Duodenal mucosa (tissue), 2 donors: ENCODE results near the gene CDKN2AIP.
"Not testable (repeated sequence)": the region's sequence is repeated elsewhere in the genome, so short reads cannot be mapped to it uniquely, and the experiment has no call there.

ENCODE experiments used
- H3K27ac ChIP-seq: one replicate; pipeline ENCODE4 v1.7.0; 2013; ENCODE audit warnings: low read depth, low read length
- H3K27me3 ChIP-seq, 2 donors: one replicate each; pipeline ENCODE4 v1.7.0; 2013; ENCODE audit warnings: low read length in 2 of 2, control low read depth in 1 of 2; ENCODE audit not compliant: insufficient read depth in 2 of 2, control insufficient read depth in 1 of 2
- H3K36me3 ChIP-seq, 2 donors: one replicate each; pipeline ENCODE4 v1.7.0; 2013; ENCODE audit warnings: low read length in 2 of 2, control low read depth in 1 of 2; ENCODE audit not compliant: insufficient read depth in 2 of 2, control insufficient read depth in 1 of 2
- H3K4me1 ChIP-seq, 2 donors: one replicate each; pipeline ENCODE4 v1.7.0; 2013; ENCODE audit warnings: low read length in 2 of 2, control low read depth in 1 of 2; ENCODE audit not compliant: insufficient read depth in 2 of 2, control insufficient read depth in 1 of 2
- H3K4me3 ChIP-seq, 2 donors: one replicate each; pipeline ENCODE4 v1.7.0; 2013; ENCODE audit warnings: low read length in 2 of 2, low read depth in 1 of 2
- H3K9ac ChIP-seq, 2 donors: one replicate each; pipeline ENCODE4 v1.7.0; 2013; ENCODE audit warnings: low read length in 2 of 2, low read depth in 1 of 2
- H3K9me3 ChIP-seq, 2 donors: one replicate each; pipeline ENCODE4 v1.7.0; 2013; ENCODE audit warnings: low read length in 2 of 2, control low read depth in 1 of 2; ENCODE audit not compliant: control insufficient read depth in 1 of 2

Gene CDKN2AIP

DNA sequence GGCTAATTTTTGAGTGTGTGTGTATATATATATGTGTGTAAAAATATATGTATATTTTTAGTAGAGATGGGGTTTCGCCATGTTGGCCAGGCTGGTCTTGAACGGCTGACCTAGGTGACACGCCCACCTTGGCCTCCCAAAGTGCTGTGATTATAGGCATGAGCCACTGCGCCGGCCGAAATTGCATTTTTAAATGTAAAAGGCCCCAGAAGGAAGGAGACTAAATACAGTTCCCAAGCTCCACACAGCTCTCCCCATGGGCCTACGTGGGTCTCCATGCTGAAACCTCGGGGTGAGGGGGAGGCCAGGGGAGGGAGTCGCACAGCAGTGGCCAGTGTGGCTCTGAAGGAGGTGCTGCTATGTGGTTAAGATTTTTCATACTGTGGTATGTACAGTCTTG, 12.8 kb upstream of the CDKN2AIP start:
- no peaks in the 10 kb centered on the region for H3K9me3 ChIP-seq
- H3K27ac ChIP-seq: no peak overlapping the region
- no peaks in the 10 kb centered on the region for H3K36me3 ChIP-seq
- H3K9ac ChIP-seq: no peak overlapping the region
- H3K4me1 ChIP-seq: peaks cover 7 to 10% of the 10 kb centered on the region in 2 donors
- H3K4me3 ChIP-seq: no peak overlapping the region
- H3K27me3 ChIP-seq: no peaks in the 10 kb centered on the region

DNA sequence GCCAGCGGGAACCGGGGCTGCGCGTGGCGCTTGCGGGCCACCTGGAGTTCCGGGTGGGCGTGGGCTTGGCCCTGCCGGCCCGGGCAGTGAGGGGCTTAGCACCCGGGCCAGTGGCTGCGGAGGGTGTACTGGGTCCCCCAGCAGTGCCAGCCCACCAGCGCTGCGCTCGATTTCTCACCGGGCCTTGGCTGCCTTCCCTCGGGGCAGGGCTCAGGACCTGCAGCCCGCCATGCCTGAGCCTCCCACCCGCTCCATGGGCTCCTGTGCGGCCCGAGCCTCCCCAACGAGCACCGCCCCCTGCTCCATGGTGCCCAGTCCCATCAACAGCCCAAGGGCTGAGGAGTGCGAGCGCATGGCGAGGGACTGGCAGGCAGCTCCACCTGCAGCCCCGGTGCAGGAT, 11.3 kb upstream of the CDKN2AIP start:
- H3K27ac ChIP-seq: not testable (repeated sequence)

GRCh38 chr4:183434264-183434663, 10.2 kb upstream of the CDKN2AIP start:
- H3K9me3 ChIP-seq: no peaks in the 10 kb centered on the region
- H3K4me1 ChIP-seq: peaks cover 7 to 16% of the 10 kb centered on the region in 2 donors
- H3K9ac ChIP-seq: no peak overlapping the region
- no peaks in the 10 kb centered on the region for H3K27me3 ChIP-seq
- H3K27ac ChIP-seq: no peak overlapping the region
- H3K36me3 ChIP-seq: no peaks in the 10 kb centered on the region
- no peak overlapping the region for H3K4me3 ChIP-seq

More for the DNA sequence above, 11.3 kb upstream of the CDKN2AIP start:
- not testable (repeated sequence) for H3K27me3 ChIP-seq, H3K9me3 ChIP-seq, H3K4me3 ChIP-seq, H3K36me3 ChIP-seq, H3K9ac ChIP-seq
- H3K4me1 ChIP-seq: peaks cover 7 to 16% of the 10 kb centered on the region in 2 donors

DNA sequence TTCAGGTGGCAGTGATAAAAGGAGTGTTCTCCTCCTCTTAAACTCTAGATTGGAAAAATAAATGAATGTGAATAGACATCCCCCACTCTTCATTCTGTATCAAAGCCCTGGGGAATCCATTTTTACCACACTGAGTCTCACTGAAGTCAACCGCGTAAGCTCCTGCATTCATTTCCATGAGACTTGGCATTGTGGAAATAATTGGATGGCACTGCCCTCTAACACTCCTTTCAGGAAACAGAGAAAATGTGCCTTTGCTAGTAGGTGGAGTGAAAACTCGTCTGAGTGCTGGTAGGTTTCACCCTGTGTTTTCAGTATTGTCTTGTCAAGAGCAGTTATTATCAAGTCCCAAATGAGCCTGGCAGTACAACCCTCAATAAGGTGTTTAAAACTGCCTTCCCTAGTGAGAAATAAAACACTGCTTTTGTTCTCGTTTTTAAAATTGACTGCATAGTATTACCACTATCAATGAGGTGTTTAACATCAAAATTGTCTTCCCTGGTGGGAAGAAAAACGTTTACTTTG, 9.7 kb upstream of the CDKN2AIP start:
- no peaks in the 10 kb centered on the region for H3K9me3 ChIP-seq
- no peaks in the 10 kb centered on the region for H3K36me3 ChIP-seq
- no peak overlapping the region for H3K27ac ChIP-seq
- no peak overlapping the region for H3K9ac ChIP-seq
- peaks cover 7 to 16% of the 10 kb centered on the region in 2 donors for H3K4me1 ChIP-seq
- no peak overlapping the region for H3K4me3 ChIP-seq
- H3K27me3 ChIP-seq: no peaks in the 10 kb centered on the region

- no peak overlapping the region for H3K27ac ChIP-seq
- no peaks in the 10 kb centered on the region for H3K9me3 ChIP-seq
- no peaks in the 10 kb centered on the region for H3K27me3 ChIP-seq
- H3K9ac ChIP-seq: no peak overlapping the region
- no peaks in the 10 kb centered on the region for H3K36me3 ChIP-seq
- H3K4me3 ChIP-seq: no peak overlapping the region
- peaks cover 9 to 11% of the 10 kb centered on the region in 2 donors for H3K4me1 ChIP-seq
These were observed 8.6 kb upstream of the CDKN2AIP start for GRCh38 chr4:183435803-183436202.

GRCh38 chr4:183436417-183436816, 8.0 kb upstream of the CDKN2AIP start:
- no peaks in the 10 kb centered on the region for H3K36me3 ChIP-seq
- no peaks in the 10 kb centered on the region for H3K27me3 ChIP-seq
- peaks cover 7 to 8% of the 10 kb centered on the region in 2 donors for H3K4me1 ChIP-seq
- no peak overlapping the region for H3K27ac ChIP-seq
- H3K9ac ChIP-seq: no peak overlapping the region
- no peaks in the 10 kb centered on the region for H3K9me3 ChIP-seq
- no peak overlapping the region for H3K4me3 ChIP-seq

GRCh38 chr4:183437452-183437851, 7.0 kb upstream of the CDKN2AIP start:
- no peaks in the 10 kb centered on the region for H3K27me3 ChIP-seq
- H3K36me3 ChIP-seq: no peaks in the 10 kb centered on the region
- H3K9ac ChIP-seq: no peak overlapping the region
- no peak overlapping the region for H3K4me3 ChIP-seq
- H3K4me1 ChIP-seq: peaks cover 8 to 11% of the 10 kb centered on the region in 2 donors
- peak overlapping the region; percentile 34 for H3K27ac ChIP-seq
- H3K9me3 ChIP-seq: no peaks in the 10 kb centered on the region

DNA sequence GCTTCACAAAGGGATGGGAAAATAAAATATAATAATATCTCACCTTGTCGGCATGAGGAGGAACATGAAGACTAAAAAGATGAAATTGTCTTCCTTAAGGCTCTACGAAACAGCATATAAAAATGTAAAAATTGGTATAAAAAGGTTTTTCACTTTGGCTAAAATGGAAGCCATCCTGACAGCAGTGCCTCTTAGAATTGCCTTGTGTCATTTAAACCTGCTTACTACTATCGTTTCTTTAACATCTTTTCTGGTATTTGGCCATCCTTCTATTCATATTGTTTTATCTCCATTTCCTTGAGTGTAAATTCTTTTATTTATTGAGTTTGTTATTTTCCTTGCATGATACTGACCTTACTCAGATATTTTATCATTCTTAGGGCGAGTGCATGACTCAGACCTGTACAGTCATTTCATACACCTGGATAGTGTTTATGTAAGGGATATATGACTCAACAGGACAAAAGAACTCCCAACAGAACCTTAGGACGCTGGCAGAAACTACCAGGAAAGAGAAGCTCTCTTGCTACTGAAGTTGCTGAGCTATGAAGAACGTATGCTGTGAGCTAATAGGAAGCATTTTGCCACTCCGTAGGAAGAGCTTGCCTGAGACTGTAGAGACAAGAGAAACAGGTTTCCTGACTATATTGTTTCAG, 5.8 kb upstream of the CDKN2AIP start:
- peak overlapping the region; percentile 19 to 48 for H3K9ac ChIP-seq
- H3K27ac ChIP-seq: peak overlapping the region; percentile 83
- peak overlapping the region; percentile 5 to 12 for H3K4me3 ChIP-seq
- peaks cover 8 to 19% of the 10 kb centered on the region in 2 donors for H3K4me1 ChIP-seq
- H3K9me3 ChIP-seq: no peaks in the 10 kb centered on the region
- no peaks in the 10 kb centered on the region for H3K36me3 ChIP-seq
- no peaks in the 10 kb centered on the region for H3K27me3 ChIP-seq

DNA sequence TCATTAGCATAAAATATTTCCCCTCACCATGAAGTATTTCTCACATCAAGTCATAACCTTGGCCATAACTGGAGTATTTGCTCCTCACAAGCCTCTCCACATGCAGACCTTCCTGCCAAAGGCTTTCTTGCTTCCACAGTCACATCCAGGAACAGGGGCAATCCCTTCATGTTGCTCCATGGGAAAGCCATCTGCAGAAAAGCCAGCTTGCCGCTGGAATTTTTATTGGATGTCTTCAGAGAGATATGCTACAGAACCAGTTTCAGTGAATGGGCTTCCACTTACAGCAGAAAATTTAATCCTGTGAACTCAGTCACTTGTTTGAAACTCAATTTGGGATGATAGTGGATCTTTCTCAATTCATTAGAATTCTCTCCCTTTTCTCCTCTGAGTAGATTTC, 3.2 kb upstream of the CDKN2AIP start:
- H3K27me3 ChIP-seq: no peaks in the 10 kb centered on the region
- no peak overlapping the region for H3K9ac ChIP-seq
- H3K27ac ChIP-seq: no peak overlapping the region
- no peaks in the 10 kb centered on the region for H3K9me3 ChIP-seq
- H3K4me1 ChIP-seq: peaks cover 17 to 25% of the 10 kb centered on the region in 2 donors
- H3K36me3 ChIP-seq: peaks cover 4 to 5% of the 10 kb centered on the region in 2 donors
- H3K4me3 ChIP-seq: no peak overlapping the region

- no peaks in the 10 kb centered on the region for H3K9me3 ChIP-seq
- no peaks in the 10 kb centered on the region for H3K27me3 ChIP-seq
- peaks cover 19 to 22% of the 10 kb centered on the region in 2 donors for H3K36me3 ChIP-seq
- H3K4me1 ChIP-seq: peaks cover 26 to 40% of the 10 kb centered on the region in 2 donors
- peak overlapping the region; percentile 100 for H3K27ac ChIP-seq
- H3K4me3 ChIP-seq: peak overlapping the region; percentile 92 to 96
- peak overlapping the region; percentile 98 to 99 for H3K9ac ChIP-seq
These were observed 702 bp upstream of the CDKN2AIP start for GRCh38 chr4:183443655-183444213.
